Femur (tissue), 1 donor: ENCODE results near the gene SUGT1.
"Not testable (repeated sequence)": the region's sequence is repeated elsewhere in the genome, so short reads cannot be mapped to it uniquely, and the experiment has no call there.

Experiments used
- DNase-seq: peaks from one replicate; pipeline ENCODE4 v3.0.0-alpha.2; 2017

The SUGT1 gene

GRCh38 chr13:52652196-52652979 lies at the start of gene SUGT1:
TSS of gene SUGT1 (plus strand) at chr13:52652836. CDS start at chr13:52652921, 85 bp downstream.
- peak; percentile 99 for DNase-seq

- DNase-seq: not testable (repeated sequence)
Observed at GRCh38 chr13:52603316-52603715, 49.3 kb upstream of the SUGT1 start.

GRCh38 chr13:52606126-52606525 lies 46.5 kb upstream of the SUGT1 start:
- not testable (repeated sequence) for DNase-seq

- not testable (repeated sequence) for DNase-seq
Observed at GRCh38 chr13:52606795-52607194, 45.8 kb upstream of the SUGT1 start.

GRCh38 chr13:52608184-52608583 lies 44.5 kb upstream of the SUGT1 start:
- not testable (repeated sequence) for DNase-seq

- not testable (repeated sequence) for DNase-seq
Observed at GRCh38 chr13:52609013-52609606, 43.5 kb upstream of the SUGT1 start.

- DNase-seq: not testable (repeated sequence)
Observed at GRCh38 chr13:52610158-52610557, 42.5 kb upstream of the SUGT1 start.

- DNase-seq: no peak
Observed at GRCh38 chr13:52615134-52615801, 37.4 kb upstream of the SUGT1 start.

GRCh38 chr13:52615812-52616211 lies 36.8 kb upstream of the SUGT1 start:
- DNase-seq: no peak

- DNase-seq: peak; percentile 91
Observed at GRCh38 chr13:52617070-52618060, 35.3 kb upstream of the SUGT1 start.

- not testable (repeated sequence) for DNase-seq
Observed at GRCh38 chr13:52631083-52631690, 21.4 kb upstream of the SUGT1 start.

- no peak for DNase-seq
Observed at GRCh38 chr13:52638666-52639328, 13.8 kb upstream of the SUGT1 start.

- no peak for DNase-seq
Observed at GRCh38 chr13:52642131-52642530, 10.5 kb upstream of the SUGT1 start, which contains the start of gene HNRNPA1L2. TSS of gene HNRNPA1L2 (plus strand) at chr13:52642431. CDS start at chr13:52642493, 62 bp downstream.

GRCh38 chr13:52644108-52644507 lies 8.5 kb upstream of the SUGT1 start:
- no peak for DNase-seq

GRCh38 chr13:52646967-52647366 lies 5.7 kb upstream of the SUGT1 start:
- no peak for DNase-seq

GRCh38 chr13:52650731-52651130 lies 1.9 kb upstream of the SUGT1 start:
- no peak for DNase-seq

- DNase-seq: no peak
Observed at GRCh38 chr13:52651897-52652195, 790 bp upstream of the SUGT1 start.

- DNase-seq: no peak
Observed at GRCh38 chr13:52652980-52653303, 306 bp downstream of the SUGT1 start.

- no peak for DNase-seq
Observed at GRCh38 chr13:52659340-52659739, 6.7 kb downstream of the SUGT1 start.

GRCh38 chr13:52664272-52664671 lies 11.6 kb downstream of the SUGT1 start:
- no peak for DNase-seq

GRCh38 chr13:52665325-52665724 lies 12.7 kb downstream of the SUGT1 start:
- DNase-seq: no peak

- DNase-seq: no peak
Observed at GRCh38 chr13:52669677-52670076, 17.0 kb downstream of the SUGT1 start.
